DOHH2 (cell line): ENCODE results near the gene EFCAB5.

Experiments used
- H3F3A ChIP-seq: fragments of 200-600 bp; sonication (generic), shearing (Covaris generic); 2 replicates; pipeline ENCODE4 v1.6.0; 2016; ENCODE audit warnings: antibody characterized with exemption, mild to moderate bottlenecking; ENCODE audit not compliant: control insufficient read depth, insufficient read depth
- H3K27ac ChIP-seq: fragments of 200-600 bp; sonication (generic); 2 replicates; pipeline ENCODE4 v1.5.1; 2014; ENCODE audit warnings: low read depth, mild to moderate bottlenecking, low read length, moderate library complexity
- H3K27me3 ChIP-seq: fragments of 200-600 bp; sonication (generic); 2 replicates; pipeline ENCODE4 v1.6.1; 2014; ENCODE audit warnings: mild to moderate bottlenecking, low read length, mixed read lengths; ENCODE audit not compliant: control insufficient read depth
- H3K36me3 ChIP-seq: fragments of 200-600 bp; sonication (generic); 2 replicates; pipeline ENCODE4 v1.6.1; 2014; ENCODE audit warnings: mild to moderate bottlenecking, low read length, moderate library complexity, mixed read lengths; ENCODE audit not compliant: control insufficient read depth
- H3K4me1 ChIP-seq: fragments of 200-600 bp; sonication (generic); 2 replicates; pipeline ENCODE4 v1.6.1; 2014; ENCODE audit warnings: mild to moderate bottlenecking, low read length, mixed read lengths; ENCODE audit not compliant: control insufficient read depth
- H3K4me2 ChIP-seq: fragments of 200-600 bp; sonication (generic); 2 replicates; pipeline ENCODE4 v1.6.0; 2014; ENCODE audit warnings: mild to moderate bottlenecking, low read length, moderate library complexity
- H3K4me3 ChIP-seq: fragments of 200-600 bp; sonication (generic); 2 replicates; pipeline ENCODE4 v1.5.1; 2014; ENCODE audit warnings: mild to moderate bottlenecking, low read length, mixed read lengths
- H3K79me2 ChIP-seq: fragments of 200-600 bp; sonication (generic); 2 replicates; pipeline ENCODE4 v1.6.1; 2014; ENCODE audit warnings: mild to moderate bottlenecking, low read length, mixed read lengths; ENCODE audit not compliant: control insufficient read depth
- H3K9me2 ChIP-seq: fragments of 200-600 bp; sonication (generic); replicated peaks from 2 replicates; pipeline ENCODE4 v1.6.1; 2014; ENCODE audit warnings: mild to moderate bottlenecking, low read length, mixed read lengths; ENCODE audit not compliant: control insufficient read depth
- H3K9me3 ChIP-seq: fragments of 200-600 bp; sonication (generic); 2 replicates; pipeline ENCODE4 v1.6.1; 2014; ENCODE audit warnings: antibody characterized with exemption, low read length, mixed read lengths; ENCODE audit not compliant: control insufficient read depth, insufficient read depth
- H4K20me1 ChIP-seq: fragments of 200-600 bp; sonication (generic); 2 replicates; pipeline ENCODE4 v1.6.0; 2014; ENCODE audit warnings: low read depth, mild to moderate bottlenecking, antibody characterized with exemption, low read length, moderate library complexity; ENCODE audit not compliant: control insufficient read depth, insufficient read depth
- EZH2phosphoT487 ChIP-seq: fragments of 200-600 bp; sonication (generic); IDR thresholded peaks from 2 replicates; pipeline ENCODE4 v1.6.1; 2017; ENCODE audit warnings: borderline replicate concordance, mild to moderate bottlenecking, antibody characterized with exemption, low read length, moderate library complexity, mixed read lengths
- TF ChIP-seq, protein P1 (sequence below): fragments of 200-600 bp; sonication (generic); IDR thresholded peaks from one replicate; pipeline ENCODE4 v1.5.1; 2014; ENCODE audit warnings: antibody characterized with exemption, mild to moderate bottlenecking, low read depth, low read length; ENCODE audit not compliant: poor library complexity, severe bottlenecking

The EFCAB5 gene

GRCh38 chr17:30041551-30041950 is 100.1 kb downstream of the EFCAB5 start:
- H3K36me3 ChIP-seq: no peaks in the 10 kb centered on the region
- no peaks in the 10 kb centered on the region for H3F3A ChIP-seq
- H3K27ac ChIP-seq: no peak overlapping the region

GRCh38 chr17:30062372-30062771 is 120.9 kb downstream of the EFCAB5 start:
- Histone ChIP-seq H3K79me2 (no peaks in the 10 kb centered on the region), H3K4me3 (no peak overlapping the region), H3K4me2 (no peak overlapping the region), H3K9me3 (peaks cover 16% of the 10 kb centered on the region), H4K20me1 (no peaks in the 10 kb centered on the region), H3K27me3 (peaks cover 11% of the 10 kb centered on the region; the same call in 1 of the 2 replicates), H3K36me3 (no peaks in the 10 kb centered on the region), H3F3A (no peaks in the 10 kb centered on the region), H3K9me2 (no peaks in the 10 kb centered on the region), H3K4me1 (no peaks in the 10 kb centered on the region), H3K27ac (no peak overlapping the region)
- TF ChIP-seq, protein P1, sequence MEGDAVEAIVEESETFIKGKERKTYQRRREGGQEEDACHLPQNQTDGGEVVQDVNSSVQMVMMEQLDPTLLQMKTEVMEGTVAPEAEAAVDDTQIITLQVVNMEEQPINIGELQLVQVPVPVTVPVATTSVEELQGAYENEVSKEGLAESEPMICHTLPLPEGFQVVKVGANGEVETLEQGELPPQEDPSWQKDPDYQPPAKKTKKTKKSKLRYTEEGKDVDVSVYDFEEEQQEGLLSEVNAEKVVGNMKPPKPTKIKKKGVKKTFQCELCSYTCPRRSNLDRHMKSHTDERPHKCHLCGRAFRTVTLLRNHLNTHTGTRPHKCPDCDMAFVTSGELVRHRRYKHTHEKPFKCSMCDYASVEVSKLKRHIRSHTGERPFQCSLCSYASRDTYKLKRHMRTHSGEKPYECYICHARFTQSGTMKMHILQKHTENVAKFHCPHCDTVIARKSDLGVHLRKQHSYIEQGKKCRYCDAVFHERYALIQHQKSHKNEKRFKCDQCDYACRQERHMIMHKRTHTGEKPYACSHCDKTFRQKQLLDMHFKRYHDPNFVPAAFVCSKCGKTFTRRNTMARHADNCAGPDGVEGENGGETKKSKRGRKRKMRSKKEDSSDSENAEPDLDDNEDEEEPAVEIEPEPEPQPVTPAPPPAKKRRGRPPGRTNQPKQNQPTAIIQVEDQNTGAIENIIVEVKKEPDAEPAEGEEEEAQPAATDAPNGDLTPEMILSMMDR: no peak
- no peak for TF ChIP-seq EZH2phosphoT487

More at GRCh38 chr17:30041551-30041950, 100.1 kb downstream of the EFCAB5 start:
- H3K4me3 ChIP-seq: no peak overlapping the region
- H3K9me2 ChIP-seq: no peaks in the 10 kb centered on the region
- H3K27me3 ChIP-seq: no peaks in the 10 kb centered on the region
- no peaks in the 10 kb centered on the region for H4K20me1 ChIP-seq
- H3K79me2 ChIP-seq: no peaks in the 10 kb centered on the region
- peaks cover 4% of the 10 kb centered on the region for H3K9me3 ChIP-seq
- H3K4me1 ChIP-seq: peaks cover 14% of the 10 kb centered on the region
- TF ChIP-seq, protein P1: no peak
- no peak for TF ChIP-seq EZH2phosphoT487
- H3K4me2 ChIP-seq: no peak overlapping the region

DNA sequence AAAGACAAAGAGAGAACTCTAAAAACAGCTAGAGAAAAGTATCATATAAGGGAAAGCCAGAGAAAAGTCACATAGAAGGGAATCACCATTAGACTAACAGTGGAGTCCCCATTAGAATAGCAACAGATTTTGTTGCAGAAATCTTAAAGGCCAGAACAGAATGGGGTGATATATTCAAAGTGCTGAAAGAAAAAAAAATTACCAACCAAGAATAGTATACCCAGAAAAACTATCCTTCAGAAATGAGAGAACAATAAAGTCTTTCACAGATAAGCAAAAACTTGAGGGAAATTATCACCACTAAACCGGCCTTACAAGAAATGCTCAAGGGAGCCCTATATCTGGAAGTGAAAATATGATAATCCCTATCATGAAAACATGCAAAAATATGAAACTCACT is 123.3 kb downstream of the EFCAB5 start:
- TF ChIP-seq, protein P1: no peak
- no peak for TF ChIP-seq EZH2phosphoT487
- Histone ChIP-seq H3K4me2 (no peak overlapping the region), H4K20me1 (no peaks in the 10 kb centered on the region), H3K36me3 (no peaks in the 10 kb centered on the region), H3K9me3 (peaks cover 16% of the 10 kb centered on the region), H3K9me2 (no peaks in the 10 kb centered on the region), H3K4me3 (no peak overlapping the region), H3F3A (no peaks in the 10 kb centered on the region), H3K79me2 (no peaks in the 10 kb centered on the region), H3K27ac (no peak overlapping the region), H3K4me1 (no peaks in the 10 kb centered on the region), H3K27me3 (peaks cover 9% of the 10 kb centered on the region; the same call in 1 of the 2 replicates)

DNA sequence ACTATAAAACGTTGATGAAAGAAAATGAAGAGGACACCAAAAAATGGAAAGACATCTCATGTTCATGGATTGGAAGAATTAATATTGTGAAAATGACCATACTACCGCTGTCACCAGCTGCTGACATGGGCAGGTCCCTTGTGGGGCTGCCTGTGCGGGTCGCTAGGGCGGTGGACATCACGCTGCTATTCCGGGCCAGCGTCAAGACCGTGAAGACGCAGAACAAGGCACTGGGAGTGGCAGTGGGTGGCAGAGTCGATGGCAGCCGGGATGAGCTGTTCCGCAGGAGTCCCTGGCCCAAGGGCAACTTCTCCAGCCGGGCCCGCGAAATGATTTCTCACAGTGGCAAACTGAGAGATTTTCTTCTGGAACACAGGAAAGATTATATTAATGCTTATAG is 127.0 kb downstream of the EFCAB5 start:
- no peaks in the 10 kb centered on the region for H3K36me3 ChIP-seq
- H3F3A ChIP-seq: no peaks in the 10 kb centered on the region
- TF ChIP-seq, protein P1: no peak
- no peak for TF ChIP-seq EZH2phosphoT487
- H3K27me3 ChIP-seq: 0 out of 2 replicates have a peak, but pooled peaks cover 4% of the 10 kb centered on the region
- H3K27ac ChIP-seq: no peak overlapping the region
- peaks cover 12% of the 10 kb centered on the region for H3K9me3 ChIP-seq
- H3K9me2 ChIP-seq: no peaks in the 10 kb centered on the region
- H3K4me3 ChIP-seq: no peak overlapping the region
- no peaks in the 10 kb centered on the region for H4K20me1 ChIP-seq
- no peaks in the 10 kb centered on the region for H3K79me2 ChIP-seq
- H3K4me2 ChIP-seq: no peak overlapping the region
- no peaks in the 10 kb centered on the region for H3K4me1 ChIP-seq
